WTC11 (cell line): ENCODE data around the gene MYL11. TPM values are rescaled to one million over a fixed set of nuclear protein-coding genes. Genes with fewer than 3 reads are reported as not detected.

ENCODE experiments used
- ATAC-seq: fragments of 200-7000 bp; cut with Tn5 transposase; 2 replicates; pipeline ENCODE4 v1.10.0; 2021; ENCODE audit warnings: mild to moderate bottlenecking, moderate library complexity
- CTCF ChIA-PET: fragments of 300-600 bp; sonication (Branson Sonifier 250); formaldehyde crosslinking; loops from one replicate; lab custom pipeline; 2021; ENCODE audit warnings: antibody characterized with exemption; lab: Charles Lee
- POLR2A ChIA-PET: fragments of 350-600 bp; sonication (Branson Sonifier 250); formaldehyde crosslinking; loops from one replicate; lab custom pipeline; 2021; ENCODE audit warnings: antibody characterized with exemption; lab: Charles Lee
- DNase-seq: peaks from one replicate; pipeline ENCODE4 v3.0.0; 2021; ENCODE audit warnings: low spot score
- H3K27ac Mint-ChIP-seq: 2 replicates; pipeline ENCODE4 v1.8.0; 2021; ENCODE audit warnings: mixed read lengths
- H3K27me3 Mint-ChIP-seq: 2 replicates; pipeline ENCODE4 v1.8.0; 2021; ENCODE audit warnings: low read depth, mild to moderate bottlenecking, moderate library complexity, mixed read lengths
- H3K36me3 Mint-ChIP-seq: 2 replicates; pipeline ENCODE4 v1.8.0; 2021; ENCODE audit warnings: mixed read lengths
- H3K4me1 Mint-ChIP-seq: 2 replicates; pipeline ENCODE4 v1.8.0; 2022; ENCODE audit warnings: mixed read lengths
- H3K4me3 Mint-ChIP-seq: 2 replicates; pipeline ENCODE4 v1.8.0; 2021; ENCODE audit warnings: mild to moderate bottlenecking, moderate library complexity, mixed read lengths
- H3K9me3 Mint-ChIP-seq: 2 replicates; pipeline ENCODE4 v1.8.0; 2021; ENCODE audit warnings: mixed read lengths
- AR ChIP-seq: fragments of 250-450 bp; sonication (Bioruptor Pico); IDR thresholded peaks from 2 replicates; pipeline ENCODE4 v1.9.0; 2021; ENCODE audit warnings: mild to moderate bottlenecking
- ATF3 ChIP-seq: sonication (generic); formaldehyde crosslinking; conservative IDR thresholded peaks from 2 replicates; pipeline ENCODE4 v1.8.1; 2022; ENCODE audit warnings: mild to moderate bottlenecking, missing genetic modification reagents
- CDX4 ChIP-seq: fragments of 250-450 bp; sonication (Bioruptor Pico); IDR thresholded peaks from 2 replicates; pipeline ENCODE4 v1.9.0; 2021; ENCODE audit warnings: moderate library complexity, mild to moderate bottlenecking, inconsistent platforms, borderline replicate concordance
- JAZF1 ChIP-seq: fragments of 250-450 bp; sonication (Bioruptor Pico); IDR thresholded peaks from 2 replicates; pipeline ENCODE4 v1.9.0; 2021; ENCODE audit warnings: moderate library complexity, mild to moderate bottlenecking, inconsistent platforms
- JUN ChIP-seq: sonication (generic); formaldehyde crosslinking; IDR thresholded peaks from 2 replicates; pipeline ENCODE4 v1.8.0; 2023; ENCODE audit warnings: mild to moderate bottlenecking, missing genetic modification reagents
- KAT7 ChIP-seq: sonication (generic); formaldehyde crosslinking; IDR thresholded peaks from 2 replicates; pipeline ENCODE4 v1.8.1; 2023; ENCODE audit warnings: missing genetic modification reagents, mild to moderate bottlenecking, borderline replicate concordance
- NR2C2 ChIP-seq: sonication (generic); formaldehyde crosslinking; IDR thresholded peaks from 2 replicates; pipeline ENCODE4 v1.8.0; 2022; ENCODE audit warnings: mild to moderate bottlenecking, missing genetic modification reagents
- RORB ChIP-seq: fragments of 250-450 bp; sonication (Bioruptor Pico); IDR thresholded peaks from 2 replicates; pipeline ENCODE4 v1.9.0; 2021; ENCODE audit warnings: mild to moderate bottlenecking
- STAT6 ChIP-seq: sonication (generic); formaldehyde crosslinking; conservative IDR thresholded peaks from 2 replicates; pipeline ENCODE4 v1.8.1; 2023; ENCODE audit warnings: mild to moderate bottlenecking, low read depth, missing genetic modification reagents, moderate library complexity
- ZNF263 ChIP-seq: sonication (generic); formaldehyde crosslinking; IDR thresholded peaks from 2 replicates; pipeline ENCODE4 v1.8.1; 2022; ENCODE audit warnings: low read depth, mild to moderate bottlenecking, moderate library complexity, missing genetic modification reagents
- ZNF396 ChIP-seq: fragments of 250-450 bp; sonication (Bioruptor Pico); IDR thresholded peaks from 2 replicates; pipeline ENCODE4 v1.8.0; 2021; ENCODE audit warnings: mild to moderate bottlenecking, moderate library complexity, borderline replicate concordance
- ZNF416 ChIP-seq: fragments of 250-450 bp; sonication (Bioruptor Pico); IDR thresholded peaks from 2 replicates; pipeline ENCODE4 v1.9.0; 2021; ENCODE audit warnings: mild to moderate bottlenecking, inconsistent platforms
- ZNF671 ChIP-seq: fragments of 250-450 bp; sonication (Bioruptor Pico); IDR thresholded peaks from 2 replicates; pipeline ENCODE4 v1.8.0; 2021; ENCODE audit warnings: mild to moderate bottlenecking
- total RNA-seq: library from RNA; stranded (reverse); gene quantifications from 3 replicates; pipeline ENCODE4 v1.2.3, GENCODE V29; 2021
- TF ChIP-seq, protein P1 (sequence below): sonication (generic); formaldehyde crosslinking; IDR thresholded peaks from 2 replicates; pipeline ENCODE4 v1.8.1; 2023; ENCODE audit warnings: mild to moderate bottlenecking, moderate library complexity, missing genetic modification reagents
- TF ChIP-seq, protein P2 (sequence below): sonication (generic); formaldehyde crosslinking; IDR thresholded peaks from 2 replicates; pipeline ENCODE4 v1.8.1; 2023; ENCODE audit warnings: mild to moderate bottlenecking, missing genetic modification reagents, moderate library complexity
- TF ChIP-seq, protein P3 (sequence below): sonication (generic); formaldehyde crosslinking; IDR thresholded peaks from 2 replicates; pipeline ENCODE4 v1.8.1; 2023; ENCODE audit warnings: mild to moderate bottlenecking, missing genetic modification reagents, borderline replicate concordance
- TF ChIP-seq, protein P4 (sequence below): fragments of 200-600 bp; IDR thresholded peaks from 2 replicates; pipeline ENCODE4 v1.8.0; 2022; ENCODE audit warnings: antibody characterized with exemption
- TF ChIP-seq, protein P5 (sequence below): sonication (generic); formaldehyde crosslinking; IDR thresholded peaks from 2 replicates; pipeline ENCODE4 v1.8.1; 2022; ENCODE audit warnings: mild to moderate bottlenecking, missing genetic modification reagents, moderate library complexity, borderline replicate concordance

MYL11 gene
- total RNA-seq, 1 experiment from 2014 or later: 1.3 TPM

- CTCF ChIA-PET: interaction anchor here (0.5 to 4.9 kb wide), 42 partner anchors 9 to 377 kb away, joined by 3 to 97 read pairs (median 5); partner anchors contain the start of genes CD2BP2, DCTPP1, TBC1D10B and TBX6
- peak; percentile 68 for ATAC-seq
- peaks cover 6% of the 10 kb centered on the region for H3K27me3 Mint-ChIP-seq
- peaks cover 20% of the 10 kb centered on the region for H3K4me1 Mint-ChIP-seq
- peak; percentile 96 for DNase-seq
- peak overlapping the region; percentile 70; the same call in 1 of the 2 replicates for H3K4me3 Mint-ChIP-seq
- H3K36me3 Mint-ChIP-seq: peaks cover 21% of the 10 kb centered on the region
- no peak overlapping the region; the same call in 1 of the 2 replicates for H3K27ac Mint-ChIP-seq
- TF ChIP-seq ZNF671 (no peak), ZNF416 (0 out of 2 replicates have a peak, but pooled peaks have one; percentile 12), ZNF263 (CRISPR knock-in tag) (no peak), CDX4 (CRISPR knock-in tag) (no peak), JUN (no peak), NR2C2 (CRISPR knock-in tag) (no peak), STAT6 (no peak), ZNF396 (no peak), AR (no peak), JAZF1 (CRISPR knock-in tag) (no peak), KAT7 (CRISPR knock-in tag) (no peak), ATF3 (CRISPR knock-in tag) (no peak), RORB (no peak)
- TF ChIP-seq, protein P1, sequence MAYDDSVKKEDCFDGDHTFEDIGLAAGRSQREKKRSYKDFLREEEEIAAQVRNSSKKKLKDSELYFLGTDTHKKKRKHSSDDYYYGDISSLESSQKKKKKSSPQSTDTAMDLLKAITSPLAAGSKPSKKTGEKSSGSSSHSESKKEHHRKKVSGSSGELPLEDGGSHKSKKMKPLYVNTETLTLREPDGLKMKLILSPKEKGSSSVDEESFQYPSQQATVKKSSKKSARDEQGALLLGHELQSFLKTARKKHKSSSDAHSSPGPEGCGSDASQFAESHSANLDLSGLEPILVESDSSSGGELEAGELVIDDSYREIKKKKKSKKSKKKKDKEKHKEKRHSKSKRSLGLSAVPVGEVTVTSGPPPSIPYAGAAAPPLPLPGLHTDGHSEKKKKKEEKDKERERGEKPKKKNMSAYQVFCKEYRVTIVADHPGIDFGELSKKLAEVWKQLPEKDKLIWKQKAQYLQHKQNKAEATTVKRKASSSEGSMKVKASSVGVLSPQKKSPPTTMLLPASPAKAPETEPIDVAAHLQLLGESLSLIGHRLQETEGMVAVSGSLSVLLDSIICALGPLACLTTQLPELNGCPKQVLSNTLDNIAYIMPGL (CRISPR knock-in tag): no peak
- TF ChIP-seq, protein P2, sequence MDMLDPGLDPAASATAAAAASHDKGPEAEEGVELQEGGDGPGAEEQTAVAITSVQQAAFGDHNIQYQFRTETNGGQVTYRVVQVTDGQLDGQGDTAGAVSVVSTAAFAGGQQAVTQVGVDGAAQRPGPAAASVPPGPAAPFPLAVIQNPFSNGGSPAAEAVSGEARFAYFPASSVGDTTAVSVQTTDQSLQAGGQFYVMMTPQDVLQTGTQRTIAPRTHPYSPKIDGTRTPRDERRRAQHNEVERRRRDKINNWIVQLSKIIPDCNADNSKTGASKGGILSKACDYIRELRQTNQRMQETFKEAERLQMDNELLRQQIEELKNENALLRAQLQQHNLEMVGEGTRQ (CRISPR knock-in tag): no peak
- TF ChIP-seq, protein P3, sequence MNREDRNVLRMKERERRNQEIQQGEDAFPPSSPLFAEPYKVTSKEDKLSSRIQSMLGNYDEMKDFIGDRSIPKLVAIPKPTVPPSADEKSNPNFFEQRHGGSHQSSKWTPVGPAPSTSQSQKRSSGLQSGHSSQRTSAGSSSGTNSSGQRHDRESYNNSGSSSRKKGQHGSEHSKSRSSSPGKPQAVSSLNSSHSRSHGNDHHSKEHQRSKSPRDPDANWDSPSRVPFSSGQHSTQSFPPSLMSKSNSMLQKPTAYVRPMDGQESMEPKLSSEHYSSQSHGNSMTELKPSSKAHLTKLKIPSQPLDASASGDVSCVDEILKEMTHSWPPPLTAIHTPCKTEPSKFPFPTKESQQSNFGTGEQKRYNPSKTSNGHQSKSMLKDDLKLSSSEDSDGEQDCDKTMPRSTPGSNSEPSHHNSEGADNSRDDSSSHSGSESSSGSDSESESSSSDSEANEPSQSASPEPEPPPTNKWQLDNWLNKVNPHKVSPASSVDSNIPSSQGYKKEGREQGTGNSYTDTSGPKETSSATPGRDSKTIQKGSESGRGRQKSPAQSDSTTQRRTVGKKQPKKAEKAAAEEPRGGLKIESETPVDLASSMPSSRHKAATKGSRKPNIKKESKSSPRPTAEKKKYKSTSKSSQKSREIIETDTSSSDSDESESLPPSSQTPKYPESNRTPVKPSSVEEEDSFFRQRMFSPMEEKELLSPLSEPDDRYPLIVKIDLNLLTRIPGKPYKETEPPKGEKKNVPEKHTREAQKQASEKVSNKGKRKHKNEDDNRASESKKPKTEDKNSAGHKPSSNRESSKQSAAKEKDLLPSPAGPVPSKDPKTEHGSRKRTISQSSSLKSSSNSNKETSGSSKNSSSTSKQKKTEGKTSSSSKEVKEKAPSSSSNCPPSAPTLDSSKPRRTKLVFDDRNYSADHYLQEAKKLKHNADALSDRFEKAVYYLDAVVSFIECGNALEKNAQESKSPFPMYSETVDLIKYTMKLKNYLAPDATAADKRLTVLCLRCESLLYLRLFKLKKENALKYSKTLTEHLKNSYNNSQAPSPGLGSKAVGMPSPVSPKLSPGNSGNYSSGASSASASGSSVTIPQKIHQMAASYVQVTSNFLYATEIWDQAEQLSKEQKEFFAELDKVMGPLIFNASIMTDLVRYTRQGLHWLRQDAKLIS: no peak
- TF ChIP-seq, protein P4, sequence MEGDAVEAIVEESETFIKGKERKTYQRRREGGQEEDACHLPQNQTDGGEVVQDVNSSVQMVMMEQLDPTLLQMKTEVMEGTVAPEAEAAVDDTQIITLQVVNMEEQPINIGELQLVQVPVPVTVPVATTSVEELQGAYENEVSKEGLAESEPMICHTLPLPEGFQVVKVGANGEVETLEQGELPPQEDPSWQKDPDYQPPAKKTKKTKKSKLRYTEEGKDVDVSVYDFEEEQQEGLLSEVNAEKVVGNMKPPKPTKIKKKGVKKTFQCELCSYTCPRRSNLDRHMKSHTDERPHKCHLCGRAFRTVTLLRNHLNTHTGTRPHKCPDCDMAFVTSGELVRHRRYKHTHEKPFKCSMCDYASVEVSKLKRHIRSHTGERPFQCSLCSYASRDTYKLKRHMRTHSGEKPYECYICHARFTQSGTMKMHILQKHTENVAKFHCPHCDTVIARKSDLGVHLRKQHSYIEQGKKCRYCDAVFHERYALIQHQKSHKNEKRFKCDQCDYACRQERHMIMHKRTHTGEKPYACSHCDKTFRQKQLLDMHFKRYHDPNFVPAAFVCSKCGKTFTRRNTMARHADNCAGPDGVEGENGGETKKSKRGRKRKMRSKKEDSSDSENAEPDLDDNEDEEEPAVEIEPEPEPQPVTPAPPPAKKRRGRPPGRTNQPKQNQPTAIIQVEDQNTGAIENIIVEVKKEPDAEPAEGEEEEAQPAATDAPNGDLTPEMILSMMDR: peak; percentile 81
- TF ChIP-seq, protein P5, sequence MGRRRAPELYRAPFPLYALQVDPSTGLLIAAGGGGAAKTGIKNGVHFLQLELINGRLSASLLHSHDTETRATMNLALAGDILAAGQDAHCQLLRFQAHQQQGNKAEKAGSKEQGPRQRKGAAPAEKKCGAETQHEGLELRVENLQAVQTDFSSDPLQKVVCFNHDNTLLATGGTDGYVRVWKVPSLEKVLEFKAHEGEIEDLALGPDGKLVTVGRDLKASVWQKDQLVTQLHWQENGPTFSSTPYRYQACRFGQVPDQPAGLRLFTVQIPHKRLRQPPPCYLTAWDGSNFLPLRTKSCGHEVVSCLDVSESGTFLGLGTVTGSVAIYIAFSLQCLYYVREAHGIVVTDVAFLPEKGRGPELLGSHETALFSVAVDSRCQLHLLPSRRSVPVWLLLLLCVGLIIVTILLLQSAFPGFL (CRISPR knock-in tag): no peak
- no peaks in the 10 kb centered on the region for H3K9me3 Mint-ChIP-seq
- POLR2A ChIA-PET: interaction anchor here (0.5 to 1.7 kb wide), 8 partner anchors 9 to 254 kb away, joined by 3 to 12 read pairs (median 3); no protein-coding TSS in a partner anchor
These were observed 34.8 kb downstream of the MYL11 start for GRCh38 chr16:30409125-30410060.
